Keratinocyte (primary cell): ENCODE data around the gene ANKS1B. TPM values are rescaled to one million over a fixed set of nuclear protein-coding genes. Genes with fewer than 3 reads are reported as not detected.

ENCODE experiments used
- DNase-seq: peaks from one replicate; pipeline ENCODE4 v3.0.0-alpha.2; 2011; ENCODE audit warnings: low read depth, missing footprints, low spot score
- FAIRE-seq: peaks from 2 replicates; lab custom pipeline; 2011; peaks lifted over from hg19 to GRCh38; lab: Jason Lieb, UNC
- H2AFZ ChIP-seq: 2 replicates; pipeline ENCODE4 v1.6.0; 2012; ENCODE audit warnings: low read length, control low read depth, inconsistent platforms; ENCODE audit not compliant: control insufficient read depth
- H3K27ac ChIP-seq: 2 replicates; pipeline ENCODE4 v1.5.1; 2011; ENCODE audit warnings: low read length; ENCODE audit not compliant: control insufficient read depth, insufficient read depth
- H3K27me3 ChIP-seq: 3 replicates; pipeline ENCODE4 v1.6.0; 2011; ENCODE audit warnings: low read length; ENCODE audit not compliant: control insufficient read depth, insufficient read depth; ENCODE audit errors: extremely low read depth
- H3K36me3 ChIP-seq, 2 experiments: 2 replicates in 1 of 2; 3 replicates in 1 of 2; pipeline ENCODE4 v1.5.1; 2011; ENCODE audit warnings: low read length in 2 of 2, mild to moderate bottlenecking in 1 of 2; ENCODE audit not compliant: control insufficient read depth in 2 of 2, insufficient read depth in 2 of 2; ENCODE audit errors: extremely low read depth in 1 of 2
- H3K4me1 ChIP-seq: 3 replicates; pipeline ENCODE4 v1.5.1; 2011; ENCODE audit warnings: low read length; ENCODE audit not compliant: control insufficient read depth, insufficient read depth; ENCODE audit errors: extremely low read depth
- H3K4me2 ChIP-seq: 3 replicates; pipeline ENCODE4 v1.6.0; 2011; ENCODE audit warnings: low read depth, low read length; ENCODE audit not compliant: control insufficient read depth, insufficient read depth; ENCODE audit errors: extremely low read depth
- H3K4me3 ChIP-seq, 3 experiments: fragments of 200-600 bp in 1 of 3; sonication (generic) in 1 of 3; 2 replicates in 2 of 3; 3 replicates in 1 of 3; pipeline ENCODE4 v1.5.1; 2011 to 2016; ENCODE audit warnings: low read length in 3 of 3, mild to moderate bottlenecking in 3 of 3, control low read depth in 2 of 3, inconsistent platforms in 1 of 3, low read depth in 1 of 3, mixed read lengths in 1 of 3, mixed run types in 1 of 3, moderate library complexity in 1 of 3; ENCODE audit not compliant: control insufficient read depth in 2 of 3, insufficient read depth in 2 of 3; ENCODE audit errors: extremely low read depth in 1 of 3
- H3K79me2 ChIP-seq: 2 replicates; pipeline ENCODE4 v1.6.0; 2012; ENCODE audit warnings: low read length; ENCODE audit not compliant: control insufficient read depth, insufficient read depth
- H3K9ac ChIP-seq: 3 replicates; pipeline ENCODE4 v1.6.0; 2011; ENCODE audit warnings: low read length; ENCODE audit not compliant: control insufficient read depth, insufficient read depth; ENCODE audit errors: extremely low read depth
- H3K9me1 ChIP-seq: 3 replicates; pipeline ENCODE4 v1.6.0; 2011; ENCODE audit warnings: low read length; ENCODE audit not compliant: control insufficient read depth, insufficient read depth; ENCODE audit errors: extremely low read depth
- H3K9me3 ChIP-seq: 2 replicates; pipeline ENCODE4 v1.5.1; 2012; ENCODE audit warnings: low read depth, low read length; ENCODE audit not compliant: control insufficient read depth
- H4K20me1 ChIP-seq: 3 replicates; pipeline ENCODE4 v1.6.0; 2011; ENCODE audit warnings: low read length; ENCODE audit not compliant: control insufficient read depth, insufficient read depth; ENCODE audit errors: extremely low read depth
- CTCF ChIP-seq, 3 experiments: IDR thresholded peaks in 1 of 3; conservative IDR thresholded peaks in 1 of 3; optimal IDR thresholded peaks in 1 of 3; 2 replicates in 2 of 3; 3 replicates in 1 of 3; pipeline versions ENCODE3 to v1.5.1; 2011; ENCODE audit warnings: low read length in 3 of 3, mild to moderate bottlenecking in 3 of 3, moderate library complexity in 2 of 3, control low read depth in 1 of 3, inconsistent platforms in 1 of 3; ENCODE audit not compliant: insufficient read depth in 2 of 3; ENCODE audit errors: extremely low read depth in 1 of 3
- EZH2 ChIP-seq: IDR thresholded peaks from one replicate; pipeline ENCODE4 v1.6.1; 2012; ENCODE audit warnings: inconsistent platforms, mild to moderate bottlenecking, low read length, moderate library complexity
- dilution Hi-C: fragments of 300-500 bp; cut with MboI; formaldehyde crosslinking; loops from one replicate; pipeline ENCODE4 v1.7.0; 2020; ENCODE audit warnings: low sequenced_read_pairs; ENCODE audit not compliant: extremely low pct_ligation_motif_present
- polyA plus RNA-seq, 5 experiments: library from polyadenylated mRNA; depleted of rRNA in 3 of 5; stranded (reverse) in 3 of 5; stranded (forward) in 1 of 5; unstranded in 1 of 5; fragments of >200 nt; gene quantifications; 1 replicate in 1 of 5; 2 replicates in 3 of 5; 3 replicates in 1 of 5; pipeline versions ENCODE4 v1.2.1 to v1.2.3, GENCODE V29; 2011 to 2012; ENCODE audit warnings: missing spikeins in 2 of 5, low read depth in 1 of 5, low replicate concordance in 1 of 5

Gene ANKS1B
- polyA plus RNA-seq, 1 donor (not counting 4 experiments of a cell fraction or from before 2014, with no cell fraction given): not detected

DNA sequence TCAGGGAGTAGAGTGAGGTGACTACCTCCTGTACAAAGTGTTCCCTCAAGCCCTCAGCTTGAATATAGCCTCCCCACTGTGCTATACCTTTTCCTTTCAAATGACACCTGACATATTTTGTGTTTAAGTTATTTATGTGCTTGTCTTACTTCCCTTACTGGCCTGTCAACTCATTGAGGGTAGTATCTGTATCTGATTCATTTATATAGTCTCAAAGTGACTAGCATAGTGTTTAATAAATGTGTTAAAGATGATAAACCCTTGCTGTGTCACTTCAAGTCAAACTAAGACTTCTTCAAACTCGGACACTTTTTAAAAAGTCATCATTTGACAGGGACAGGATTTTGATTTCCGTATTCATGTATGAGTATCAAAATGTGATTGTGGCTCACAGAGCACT is 1287.5 kb downstream of the ANKS1B start:
- Histone ChIP-seq H3K27me3 (no peaks in the 10 kb centered on the region), H3K9me3 (no peaks in the 10 kb centered on the region), H3K36me3 (peaks cover 0 to 6% of the 10 kb centered on the region in 2 experiments), H3K4me3 (no peak overlapping the region), H3K79me2 (no peaks in the 10 kb centered on the region), H2AFZ (no peak overlapping the region), H3K4me2 (no peak overlapping the region), H3K4me1 (no peaks in the 10 kb centered on the region), H3K27ac (no peak overlapping the region), H3K9ac (no peak overlapping the region), H4K20me1 (no peaks in the 10 kb centered on the region), H3K9me1 (no peaks in the 10 kb centered on the region)
- no peak for FAIRE-seq
- dilution Hi-C loops: no loop called here
- TF ChIP-seq EZH2: no peak
- TF ChIP-seq CTCF (optimal IDR thresholded peaks at IDR 0.05 in 1 of 3, IDR thresholded peaks at IDR 0.05 in 1 of 3, conservative IDR thresholded peaks at IDR 0.05 in 1 of 3; ENCODE audit: extremely low read depth in 1 of 3, insufficient read depth in 2 of 3, low read length in 3 of 3): no peak
- no peak for DNase-seq

DNA sequence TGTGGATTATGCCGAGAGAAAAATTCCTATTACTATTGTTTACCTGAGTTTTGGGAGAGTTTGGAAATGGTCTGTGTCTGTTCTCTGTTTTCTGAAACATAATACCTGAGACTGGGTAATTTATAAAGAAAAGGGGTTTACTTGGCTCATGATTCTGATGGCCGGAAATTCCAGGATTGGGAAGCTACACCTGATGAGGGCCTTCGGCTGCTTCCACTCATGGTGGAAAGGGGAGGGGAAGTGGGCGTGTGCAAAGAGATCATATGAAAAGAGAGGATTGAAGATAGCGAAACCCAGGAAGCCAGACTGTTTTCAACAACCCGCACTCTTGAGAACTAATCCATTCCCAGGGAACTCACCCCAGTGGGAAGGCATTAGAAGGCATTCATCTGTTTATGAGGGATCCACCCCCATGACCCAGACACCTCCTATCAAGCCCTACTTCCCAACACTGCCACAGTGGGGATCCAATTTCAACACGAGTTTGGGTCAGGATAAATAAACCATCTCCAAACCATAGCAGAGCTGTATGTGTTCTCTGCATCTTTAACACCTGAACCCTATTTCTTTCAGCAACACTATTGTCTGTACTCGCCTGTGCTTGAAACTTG is 1288.6 kb downstream of the ANKS1B start:
- Histone ChIP-seq H2AFZ (no peak overlapping the region), H4K20me1 (no peaks in the 10 kb centered on the region), H3K4me2 (no peak overlapping the region), H3K4me3 (no peak overlapping the region), H3K4me1 (no peaks in the 10 kb centered on the region), H3K27ac (no peak overlapping the region), H3K9ac (no peak overlapping the region), H3K9me3 (no peaks in the 10 kb centered on the region), H3K79me2 (no peaks in the 10 kb centered on the region), H3K36me3 (peaks cover 0 to 6% of the 10 kb centered on the region in 2 experiments), H3K9me1 (no peaks in the 10 kb centered on the region), H3K27me3 (no peaks in the 10 kb centered on the region)
- TF ChIP-seq CTCF (optimal IDR thresholded peaks at IDR 0.05 in 1 of 3, IDR thresholded peaks at IDR 0.05 in 1 of 3, conservative IDR thresholded peaks at IDR 0.05 in 1 of 3; ENCODE audit: extremely low read depth in 1 of 3, insufficient read depth in 2 of 3, low read length in 3 of 3) (no peak), EZH2 (no peak)
- no peak for FAIRE-seq
- dilution Hi-C loops: no loop called here
- no peak for DNase-seq
